H1 (cell line): ENCODE data around the gene FRMD4A. TPM values are rescaled to one million over a fixed set of nuclear protein-coding genes. Genes with fewer than 3 reads are reported as not detected.

Source experiments
- CREB1 ChIP-seq: IDR thresholded peaks from 2 replicates; pipeline ENCODE4 v1.6.1; 2012; ENCODE audit warnings: inconsistent platforms
- HDAC2 ChIP-seq, 2 experiments: fragments of 300-600 bp in 1 of 2; sonication (generic) in 1 of 2; IDR thresholded peaks; 2 replicates each; pipeline ENCODE4 v1.6.1; 2011 to 2012; ENCODE audit warnings: low read depth in 2 of 2, low read length in 2 of 2, mild to moderate bottlenecking in 2 of 2, moderate library complexity in 2 of 2, borderline replicate concordance in 1 of 2, inconsistent platforms in 1 of 2
- KDM5A ChIP-seq: fragments of 200-600 bp; IDR thresholded peaks from 2 replicates; pipeline ENCODE4 v1.7.1; 2012; ENCODE audit warnings: mild to moderate bottlenecking, low read length, inconsistent platforms, mixed read lengths
- SIRT6 ChIP-seq: IDR thresholded peaks from one replicate; pipeline ENCODE4 v1.7.1; 2012; ENCODE audit warnings: low read length, inconsistent platforms
- SP4 ChIP-seq: IDR thresholded peaks from 2 replicates; pipeline ENCODE4 v1.6.1; 2012; ENCODE audit warnings: low read length, inconsistent platforms
- polyA plus RNA-seq, 7 experiments: library from polyadenylated mRNA; depleted of rRNA in 3 of 7; stranded (reverse) in 5 of 7; unstranded in 2 of 7; fragments of >200 nt in 5 of 7; fragments of 200-250 nt in 2 of 7; gene quantifications; 1 replicate in 5 of 7; 2 replicates in 1 of 7; 4 replicates in 1 of 7; pipeline versions ENCODE4 v1.2.1 to v1.2.3, GENCODE V29; 2011 to 2013; ENCODE audit warnings: missing spikeins in 2 of 7, mixed read lengths in 2 of 7
- total RNA-seq: library from RNA; stranded (reverse); fragmentation: NEBNext Ultra II Directional; extraction: Animal tissue kit (Norgen Biotek cat#: 25700); gene quantifications from 2 replicates; pipeline ENCODE4 v1.2.1, GENCODE V29; 2021
- TF ChIP-seq, protein P1 (sequence below), 3 experiments: IDR thresholded peaks; 1 replicate in 2 of 3; 2 replicates in 1 of 3; pipeline versions ENCODE4 v1.5.1 to v1.6.1; 2011; ENCODE audit warnings: low read length in 3 of 3, mild to moderate bottlenecking in 3 of 3, inconsistent platforms in 2 of 3, low read depth in 1 of 3, moderate library complexity in 1 of 3; ENCODE audit not compliant: insufficient read depth in 1 of 3; ENCODE audit errors: control extremely low read depth in 1 of 3

The FRMD4A gene
- total and polyA plus RNA-seq, 2 of the 8 experiments (the other 6 are each of a cell fraction or from before 2014, with no cell fraction given) = 38.6 to 39.6 TPM

DNA sequence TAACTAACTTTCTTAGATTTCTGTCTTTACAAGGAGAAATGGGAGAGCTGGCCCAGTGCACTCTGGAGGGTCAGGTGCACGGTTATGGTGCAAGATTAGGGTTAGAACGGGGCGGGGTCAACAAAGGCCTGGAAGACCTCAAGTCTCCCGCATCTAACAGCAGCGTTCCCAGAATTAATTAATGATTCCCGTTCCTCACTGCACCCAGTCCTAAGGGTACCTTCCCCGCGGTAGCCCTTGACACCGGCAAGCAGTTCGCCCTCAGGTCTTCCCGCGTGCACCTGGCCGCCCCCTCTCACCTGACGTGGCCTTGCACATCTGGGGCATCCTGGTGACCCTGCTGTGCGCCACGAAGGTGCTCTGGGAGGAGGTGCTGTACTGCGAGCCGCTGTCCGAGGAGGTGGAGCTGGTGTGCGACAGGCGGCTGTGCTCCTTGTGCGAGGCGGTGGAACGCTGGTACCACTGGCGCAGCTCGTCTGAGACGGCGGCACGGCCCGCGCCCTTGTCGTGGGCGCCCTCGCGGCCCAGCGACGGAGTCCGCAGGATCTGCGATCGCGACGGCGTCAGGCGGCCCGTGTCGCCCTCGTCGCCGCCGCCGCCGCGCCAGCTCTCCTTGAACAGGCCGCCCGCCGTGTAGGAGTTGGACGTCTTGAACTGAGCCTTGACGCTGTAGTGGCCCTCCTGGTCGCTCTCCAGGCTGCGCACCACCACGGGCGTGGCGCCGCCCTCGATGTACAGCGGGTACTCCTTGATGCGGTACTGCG, 674.2 kb downstream of the FRMD4A start (continued):
- TF ChIP-seq HDAC2 (IDR thresholded peaks at IDR 0.05; ENCODE audit: borderline replicate concordance in 1 of 2, low read depth in 2 of 2, low read length in 2 of 2) = no peak
- no peak for TF ChIP-seq CREB1
- TF ChIP-seq SP4 = no peak
- TF ChIP-seq SIRT6 = no peak
- TF ChIP-seq, protein P1, sequence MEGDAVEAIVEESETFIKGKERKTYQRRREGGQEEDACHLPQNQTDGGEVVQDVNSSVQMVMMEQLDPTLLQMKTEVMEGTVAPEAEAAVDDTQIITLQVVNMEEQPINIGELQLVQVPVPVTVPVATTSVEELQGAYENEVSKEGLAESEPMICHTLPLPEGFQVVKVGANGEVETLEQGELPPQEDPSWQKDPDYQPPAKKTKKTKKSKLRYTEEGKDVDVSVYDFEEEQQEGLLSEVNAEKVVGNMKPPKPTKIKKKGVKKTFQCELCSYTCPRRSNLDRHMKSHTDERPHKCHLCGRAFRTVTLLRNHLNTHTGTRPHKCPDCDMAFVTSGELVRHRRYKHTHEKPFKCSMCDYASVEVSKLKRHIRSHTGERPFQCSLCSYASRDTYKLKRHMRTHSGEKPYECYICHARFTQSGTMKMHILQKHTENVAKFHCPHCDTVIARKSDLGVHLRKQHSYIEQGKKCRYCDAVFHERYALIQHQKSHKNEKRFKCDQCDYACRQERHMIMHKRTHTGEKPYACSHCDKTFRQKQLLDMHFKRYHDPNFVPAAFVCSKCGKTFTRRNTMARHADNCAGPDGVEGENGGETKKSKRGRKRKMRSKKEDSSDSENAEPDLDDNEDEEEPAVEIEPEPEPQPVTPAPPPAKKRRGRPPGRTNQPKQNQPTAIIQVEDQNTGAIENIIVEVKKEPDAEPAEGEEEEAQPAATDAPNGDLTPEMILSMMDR (IDR thresholded peaks at IDR 0.05; ENCODE audit: control extremely low read depth in 1 of 3, insufficient read depth in 1 of 3, low read depth in 1 of 3, low read length in 3 of 3) = no peak
- TF ChIP-seq KDM5A = no peak
